Karpas-422 (cell line): ENCODE data around the gene ADH7. TPM values are rescaled to one million over a fixed set of nuclear protein-coding genes. Genes with fewer than 3 reads are reported as not detected.

Experiments
- DNase-seq: peaks from one replicate; pipeline ENCODE4 v3.0.0-alpha.2; 2015
- H2AFZ ChIP-seq: fragments of 200-600 bp; sonication (generic); 2 replicates; pipeline ENCODE4 v1.6.1; 2014; ENCODE audit warnings: antibody characterized with exemption, low read length, mixed read lengths
- H3K27ac ChIP-seq: fragments of 200-600 bp; sonication (generic); 2 replicates; pipeline ENCODE4 v1.5.1; 2014; ENCODE audit warnings: mild to moderate bottlenecking, low read length, moderate library complexity
- H3K27me3 ChIP-seq: fragments of 200-600 bp; sonication (generic); 2 replicates; pipeline ENCODE4 v1.6.1; 2014; ENCODE audit warnings: low read length, mixed read lengths
- H3K36me3 ChIP-seq: fragments of 200-600 bp; sonication (generic); 2 replicates; pipeline ENCODE4 v1.6.1; 2014; ENCODE audit warnings: low read length, mixed read lengths; ENCODE audit not compliant: insufficient read depth
- H3K4me1 ChIP-seq: fragments of 200-600 bp; sonication (generic); 2 replicates; pipeline ENCODE4 v1.6.1; 2014; ENCODE audit warnings: mild to moderate bottlenecking, low read length, mixed read lengths
- H3K4me2 ChIP-seq: fragments of 200-600 bp; sonication (generic); 2 replicates; pipeline ENCODE4 v1.6.1; 2014; ENCODE audit warnings: low read length, low read depth, mild to moderate bottlenecking; ENCODE audit not compliant: poor library complexity, severe bottlenecking
- H3K4me3 ChIP-seq: fragments of 200-600 bp; sonication (generic); 2 replicates; pipeline ENCODE4 v1.5.1; 2014; ENCODE audit warnings: mild to moderate bottlenecking, antibody characterized with exemption, low read length, mixed read lengths
- H3K79me2 ChIP-seq: fragments of 200-600 bp; sonication (generic); 2 replicates; pipeline ENCODE4 v1.6.1; 2014; ENCODE audit warnings: mild to moderate bottlenecking, low read length, mixed read lengths
- H3K9ac ChIP-seq: fragments of 200-600 bp; sonication (generic); 2 replicates; pipeline ENCODE4 v1.6.0; 2014; ENCODE audit warnings: low read length
- H3K9me2 ChIP-seq: fragments of 200-600 bp; sonication (generic), shearing (Covaris generic); replicated peaks from 2 replicates; pipeline ENCODE4 v1.6.0; 2014; ENCODE audit warnings: mild to moderate bottlenecking, low read length, moderate library complexity; ENCODE audit not compliant: insufficient read depth
- H3K9me3 ChIP-seq: fragments of 300-700, 200-600 bp; sonication (generic); 2 replicates; pipeline ENCODE4 v1.6.1; 2014; ENCODE audit warnings: low read length, mixed read lengths
- H4K20me1 ChIP-seq: fragments of 200-600 bp; sonication (generic); 2 replicates; pipeline ENCODE4 v1.6.1; 2014; ENCODE audit warnings: mild to moderate bottlenecking, antibody characterized with exemption, low read length, low read depth; ENCODE audit not compliant: insufficient read depth
- total RNA-seq: library from RNA; depleted of rRNA; stranded (reverse); fragments of >200 nt; shearing (Covaris generic); gene quantifications from 2 replicates; pipeline ENCODE4 v1.2.3, GENCODE V29; 2014; ENCODE audit warnings: low replicate concordance

ADH7 gene
- total RNA-seq, 1 experiment from 2014 or later: not detected

- no peak overlapping the region for H3K27ac ChIP-seq
- H2AFZ ChIP-seq: no peak overlapping the region
- no peaks in the 10 kb centered on the region for H3K79me2 ChIP-seq
- H4K20me1 ChIP-seq: no peaks in the 10 kb centered on the region
- H3K9me2 ChIP-seq: no peaks in the 10 kb centered on the region
- no peaks in the 10 kb centered on the region for H3K9me3 ChIP-seq
- no peak overlapping the region for H3K9ac ChIP-seq
- H3K4me3 ChIP-seq: no peak overlapping the region
- no peak for DNase-seq
- no peaks in the 10 kb centered on the region for H3K27me3 ChIP-seq
- H3K4me1 ChIP-seq: no peaks in the 10 kb centered on the region
- H3K36me3 ChIP-seq: no peaks in the 10 kb centered on the region
- no peak overlapping the region for H3K4me2 ChIP-seq
Measured at GRCh38 chr4:99414401-99414800, 20.7 kb downstream of the ADH7 start.

- H3K36me3 ChIP-seq: no peaks in the 10 kb centered on the region
- no peak overlapping the region for H3K27ac ChIP-seq
- H3K4me1 ChIP-seq: no peaks in the 10 kb centered on the region
Measured at GRCh38 chr4:99413140-99413539, 22.0 kb downstream of the ADH7 start.

GRCh38 chr4:99411041-99411440 is 24.1 kb downstream of the ADH7 start:
- Histone ChIP-seq H3K9me3 (no peaks in the 10 kb centered on the region), H2AFZ (no peak overlapping the region), H3K9ac (no peak overlapping the region), H3K4me2 (no peak overlapping the region), H3K36me3 (no peaks in the 10 kb centered on the region), H4K20me1 (no peaks in the 10 kb centered on the region), H3K4me3 (no peak overlapping the region), H3K79me2 (no peaks in the 10 kb centered on the region), H3K9me2 (no peaks in the 10 kb centered on the region), H3K27ac (no peak overlapping the region), H3K4me1 (no peaks in the 10 kb centered on the region), H3K27me3 (no peaks in the 10 kb centered on the region)
- DNase-seq: no peak

More at GRCh38 chr4:99413140-99413539, 22.0 kb downstream of the ADH7 start:
- Histone ChIP-seq H3K4me2 (no peak overlapping the region), H3K4me3 (no peak overlapping the region), H3K79me2 (no peaks in the 10 kb centered on the region), H4K20me1 (no peaks in the 10 kb centered on the region), H3K9me3 (no peaks in the 10 kb centered on the region), H2AFZ (no peak overlapping the region), H3K9ac (no peak overlapping the region), H3K9me2 (no peaks in the 10 kb centered on the region), H3K27me3 (no peaks in the 10 kb centered on the region)
- no peak for DNase-seq

GRCh38 chr4:99410075-99410474 is 25.1 kb downstream of the ADH7 start:
- no peak for DNase-seq
- no peaks in the 10 kb centered on the region for H3K4me1 ChIP-seq
- no peak overlapping the region for H2AFZ ChIP-seq
- no peaks in the 10 kb centered on the region for H4K20me1 ChIP-seq
- no peak overlapping the region for H3K4me3 ChIP-seq
- H3K27ac ChIP-seq: no peak overlapping the region
- H3K79me2 ChIP-seq: no peaks in the 10 kb centered on the region
- H3K4me2 ChIP-seq: no peak overlapping the region
- H3K36me3 ChIP-seq: no peaks in the 10 kb centered on the region
- H3K9me2 ChIP-seq: no peaks in the 10 kb centered on the region
- no peaks in the 10 kb centered on the region for H3K9me3 ChIP-seq
- no peaks in the 10 kb centered on the region for H3K27me3 ChIP-seq
- no peak overlapping the region for H3K9ac ChIP-seq

- no peaks in the 10 kb centered on the region for H3K4me1 ChIP-seq
- H3K9ac ChIP-seq: no peak overlapping the region
- H3K4me2 ChIP-seq: no peak overlapping the region
- H3K27ac ChIP-seq: no peak overlapping the region
- H3K79me2 ChIP-seq: no peaks in the 10 kb centered on the region
- no peaks in the 10 kb centered on the region for H3K9me3 ChIP-seq
- no peaks in the 10 kb centered on the region for H3K9me2 ChIP-seq
- H3K4me3 ChIP-seq: no peak overlapping the region
- H2AFZ ChIP-seq: no peak overlapping the region
- DNase-seq: no peak
- no peaks in the 10 kb centered on the region for H4K20me1 ChIP-seq
- H3K27me3 ChIP-seq: no peaks in the 10 kb centered on the region
- no peaks in the 10 kb centered on the region for H3K36me3 ChIP-seq
Measured at GRCh38 chr4:99408346-99408745, 26.8 kb downstream of the ADH7 start.

- no peak overlapping the region for H2AFZ ChIP-seq
- H3K4me2 ChIP-seq: no peak overlapping the region
- H3K36me3 ChIP-seq: no peaks in the 10 kb centered on the region
- H3K9me3 ChIP-seq: no peaks in the 10 kb centered on the region
- H4K20me1 ChIP-seq: no peaks in the 10 kb centered on the region
- no peaks in the 10 kb centered on the region for H3K27me3 ChIP-seq
- H3K9ac ChIP-seq: no peak overlapping the region
- H3K4me3 ChIP-seq: no peak overlapping the region
- no peak overlapping the region for H3K27ac ChIP-seq
- H3K4me1 ChIP-seq: no peaks in the 10 kb centered on the region
- DNase-seq: peak; percentile 84
- H3K9me2 ChIP-seq: no peaks in the 10 kb centered on the region
- no peaks in the 10 kb centered on the region for H3K79me2 ChIP-seq
Measured at GRCh38 chr4:99405433-99406115, 29.6 kb downstream of the ADH7 start.

GRCh38 chr4:99404595-99405287 is 30.4 kb downstream of the ADH7 start:
- Histone ChIP-seq H3K4me2 (no peak overlapping the region), H2AFZ (no peak overlapping the region), H3K9ac (no peak overlapping the region), H3K9me2 (no peaks in the 10 kb centered on the region), H3K27ac (no peak overlapping the region), H4K20me1 (no peaks in the 10 kb centered on the region), H3K9me3 (no peaks in the 10 kb centered on the region), H3K4me3 (no peak overlapping the region), H3K4me1 (no peaks in the 10 kb centered on the region), H3K27me3 (no peaks in the 10 kb centered on the region), H3K36me3 (no peaks in the 10 kb centered on the region), H3K79me2 (no peaks in the 10 kb centered on the region)
- DNase-seq: no peak

- no peak for DNase-seq
- Histone ChIP-seq H3K9ac (no peak overlapping the region), H3K36me3 (no peaks in the 10 kb centered on the region), H3K4me2 (no peak overlapping the region), H3K27me3 (no peaks in the 10 kb centered on the region), H4K20me1 (no peaks in the 10 kb centered on the region), H3K9me2 (no peaks in the 10 kb centered on the region), H3K9me3 (no peaks in the 10 kb centered on the region), H3K79me2 (no peaks in the 10 kb centered on the region), H2AFZ (no peak overlapping the region), H3K4me3 (no peak overlapping the region), H3K27ac (no peak overlapping the region), H3K4me1 (no peaks in the 10 kb centered on the region)
Measured at GRCh38 chr4:99403380-99404184, 31.6 kb downstream of the ADH7 start.
